GM12891 (cell line): ENCODE data around the gene HAUS7.

Experiments used
- DNase-seq: peaks from one replicate; pipeline ENCODE4 v3.0.0; 2011; ENCODE audit warnings: low spot score; ENCODE audit not compliant: insufficient read length
- FAIRE-seq: peaks from 2 replicates; lab custom pipeline; 2011; peaks lifted over from hg19 to GRCh38; lab: Jason Lieb, UNC
- PAX5 ChIP-seq: IDR thresholded peaks from 2 replicates; pipeline ENCODE4 v1.6.1; 2011; ENCODE audit warnings: low read length, moderate library complexity, mild to moderate bottlenecking; ENCODE audit not compliant: insufficient read depth, severe bottlenecking
- POLR2A ChIP-seq: IDR thresholded peaks from 2 replicates; pipeline ENCODE4 v1.6.1; 2011; ENCODE audit warnings: low read depth, low read length, control low read depth
- POLR2AphosphoS5 ChIP-seq: IDR thresholded peaks from 2 replicates; pipeline ENCODE4 v1.6.1; 2011; ENCODE audit warnings: low read depth, low read length, control low read depth
- POU2F2 ChIP-seq: IDR thresholded peaks from 2 replicates; pipeline ENCODE4 v1.6.1; 2011; ENCODE audit warnings: low read depth, mild to moderate bottlenecking, control low read depth, low read length, moderate library complexity
- SPI1 ChIP-seq: IDR thresholded peaks from 2 replicates; pipeline ENCODE4 v1.6.1; 2011; ENCODE audit warnings: low read depth, low read length, control low read depth
- TAF1 ChIP-seq: IDR thresholded peaks from 2 replicates; pipeline ENCODE4 v1.6.1; 2011; ENCODE audit warnings: low read depth, low read length, control low read depth

HAUS7 gene

DNA sequence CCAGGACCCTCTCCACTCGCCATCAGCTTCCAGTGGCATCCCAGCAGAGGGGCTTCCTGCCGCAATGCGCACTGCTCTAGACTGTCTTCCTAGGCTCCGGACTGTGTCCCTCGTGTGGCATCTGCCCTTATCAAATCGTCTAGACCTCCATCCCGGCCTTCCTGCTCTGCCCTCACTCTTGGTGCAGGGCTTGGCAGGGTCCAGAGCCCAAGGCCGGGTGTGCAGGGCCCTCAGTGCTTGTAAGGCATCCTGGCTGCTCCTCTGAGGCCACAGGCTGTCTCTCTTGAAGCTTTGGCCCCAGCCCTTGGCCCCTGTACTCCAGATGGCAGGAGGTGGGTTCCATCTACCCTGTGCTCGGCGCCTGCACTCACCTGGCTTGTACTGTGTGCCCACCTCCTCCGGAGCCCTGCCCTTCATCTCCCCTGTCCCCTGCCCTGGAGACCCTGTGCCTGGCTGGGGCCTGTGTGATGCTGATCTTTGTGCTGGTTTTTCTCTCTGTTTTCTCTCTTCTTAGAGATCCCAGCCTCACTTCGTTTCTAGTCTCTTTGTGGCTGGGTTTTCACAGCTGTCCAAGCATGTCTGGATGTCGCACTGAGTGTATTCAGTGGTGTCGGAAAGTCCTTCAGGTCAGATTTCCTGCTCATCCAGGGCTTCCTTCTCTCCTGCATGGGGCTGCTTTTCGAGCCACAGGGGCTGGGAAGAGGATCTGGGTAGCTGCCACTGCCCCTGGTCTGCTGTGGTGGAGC is 20.8 kb downstream of the HAUS7 start:
- FAIRE-seq (no peak), DNase-seq (no peak)
- no peak for TF ChIP-seq POLR2A
- TF ChIP-seq TAF1 = no peak
- TF ChIP-seq POU2F2 = no peak
- TF ChIP-seq POLR2AphosphoS5 = no peak
- no peak for TF ChIP-seq SPI1
- TF ChIP-seq PAX5 = no peak

DNA sequence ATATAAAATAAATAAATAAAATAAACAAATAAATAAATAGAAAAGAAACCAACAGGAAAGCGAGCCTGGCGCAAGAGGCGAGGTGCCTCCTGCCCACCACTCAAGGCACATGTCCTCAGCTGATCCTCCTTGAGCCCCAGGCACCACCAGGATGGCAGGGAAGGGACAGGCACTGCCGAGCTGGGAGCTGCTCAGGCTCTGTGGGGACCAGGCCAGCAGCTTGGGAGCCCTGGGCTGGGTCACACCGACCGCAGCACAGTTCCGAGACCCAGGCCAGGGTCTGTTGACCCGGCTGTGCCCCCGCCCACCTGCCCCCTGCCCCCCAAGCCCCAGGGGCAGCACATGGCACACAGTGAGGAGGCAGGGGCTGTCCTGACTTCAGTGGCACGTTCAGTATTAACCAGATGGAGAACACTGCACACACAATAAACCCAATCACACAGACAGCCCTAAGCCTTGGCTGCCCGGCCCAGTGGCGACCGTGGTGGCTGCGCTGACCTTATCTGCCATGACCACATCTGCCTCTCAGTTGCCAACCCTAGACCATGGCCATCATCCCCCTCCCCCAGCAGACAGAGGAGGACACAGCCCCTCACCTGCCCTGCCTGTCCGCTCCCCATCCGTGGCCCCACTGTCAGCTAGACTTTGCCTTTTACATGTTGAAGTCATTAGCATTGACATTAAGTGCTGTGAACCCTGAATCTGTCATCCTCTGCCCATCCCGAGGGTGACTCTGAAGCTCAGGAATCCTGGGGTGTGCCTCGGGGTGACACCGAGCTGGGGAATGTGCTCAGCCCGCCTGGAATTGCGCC is 21.6 kb downstream of the HAUS7 start:
- no peak for FAIRE-seq
- no peak for TF ChIP-seq POU2F2
- no peak for TF ChIP-seq POLR2AphosphoS5
- no peak for TF ChIP-seq TAF1
- no peak for DNase-seq

DNA sequence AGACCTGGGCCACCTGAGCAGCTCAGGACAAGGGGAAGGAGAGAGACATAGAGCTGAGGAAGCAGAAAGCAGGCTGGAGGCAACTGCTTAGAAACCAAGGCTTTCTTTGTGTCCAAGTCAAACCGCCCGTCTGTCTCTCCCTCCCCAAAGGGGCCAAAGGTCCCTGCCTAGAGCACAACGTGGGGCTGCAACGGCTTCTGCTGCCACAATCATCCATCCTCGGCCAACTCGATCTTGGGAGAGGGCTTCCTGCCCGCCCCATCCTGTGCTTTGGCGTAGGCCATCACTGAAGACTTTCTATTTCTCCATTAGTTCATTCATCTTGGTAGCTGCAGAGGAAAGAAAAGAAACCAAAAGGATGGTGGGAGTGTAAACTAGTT is 22.8 kb downstream of the HAUS7 start:
- DNase-seq = no peak
- FAIRE-seq = no peak
- no peak for TF ChIP-seq SPI1
- TF ChIP-seq POU2F2 = no peak
- TF ChIP-seq TAF1 = no peak
- no peak for TF ChIP-seq PAX5
- no peak for TF ChIP-seq POLR2A
- TF ChIP-seq POLR2AphosphoS5 = no peak

DNA sequence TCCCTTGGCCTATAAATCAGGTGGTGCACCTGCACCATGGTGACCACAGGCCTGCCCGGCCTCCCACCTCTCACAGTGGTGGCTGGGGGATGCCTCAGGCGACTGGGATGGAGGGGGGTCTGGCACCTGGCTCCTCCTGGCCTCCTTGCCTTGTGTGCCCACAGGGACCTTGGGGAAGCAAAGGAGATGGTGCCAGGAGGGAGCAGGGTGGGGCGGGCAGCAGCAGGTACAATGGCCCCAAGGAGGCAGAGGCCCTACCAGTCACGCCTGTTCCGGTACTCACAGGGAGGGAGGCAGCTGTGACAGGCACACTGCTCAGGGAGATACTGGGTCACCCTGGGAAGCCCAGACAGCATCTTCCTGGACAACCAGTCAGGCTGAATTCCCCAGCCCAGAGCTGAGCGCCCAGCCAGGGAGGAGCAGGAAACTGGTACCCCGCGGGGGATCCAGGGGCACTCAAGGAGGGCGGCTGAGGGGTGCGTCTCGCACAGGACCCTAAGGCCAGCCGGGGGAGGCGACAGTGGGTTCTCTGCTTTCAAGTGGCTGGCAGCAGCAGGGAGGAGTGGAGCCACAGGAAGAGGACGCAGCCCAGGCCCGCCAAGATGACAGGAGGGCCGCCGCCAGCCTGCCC is 23.3 kb downstream of the HAUS7 start:
- TF ChIP-seq POLR2A (no peak), TAF1 (no peak), POU2F2 (no peak), POLR2AphosphoS5 (no peak), SPI1 (no peak), PAX5 (no peak)
- no peak for FAIRE-seq

DNA sequence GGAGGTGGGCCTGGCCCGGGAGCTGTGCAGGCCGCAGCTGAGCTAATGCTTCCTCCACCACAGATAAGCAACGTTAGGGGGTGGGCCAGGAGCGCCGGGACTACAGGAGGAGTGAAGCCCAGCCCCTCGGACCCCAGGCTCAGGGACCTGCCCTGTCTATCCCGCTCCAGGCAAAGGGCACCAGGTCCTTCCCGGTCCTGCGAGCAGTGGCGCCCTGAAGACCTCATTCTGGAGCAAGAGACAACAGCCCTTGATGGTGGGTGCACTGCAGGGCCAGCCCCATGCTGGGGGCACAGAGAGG is 23.8 kb downstream of the HAUS7 start:
- TF ChIP-seq POU2F2 (no peak), TAF1 (no peak), POLR2A (no peak), SPI1 (no peak), PAX5 (no peak), POLR2AphosphoS5 (no peak)
- FAIRE-seq (no peak), DNase-seq (no peak)

More for the DNA sequence above, 23.3 kb downstream of the HAUS7 start:
- DNase-seq = no peak

DNA sequence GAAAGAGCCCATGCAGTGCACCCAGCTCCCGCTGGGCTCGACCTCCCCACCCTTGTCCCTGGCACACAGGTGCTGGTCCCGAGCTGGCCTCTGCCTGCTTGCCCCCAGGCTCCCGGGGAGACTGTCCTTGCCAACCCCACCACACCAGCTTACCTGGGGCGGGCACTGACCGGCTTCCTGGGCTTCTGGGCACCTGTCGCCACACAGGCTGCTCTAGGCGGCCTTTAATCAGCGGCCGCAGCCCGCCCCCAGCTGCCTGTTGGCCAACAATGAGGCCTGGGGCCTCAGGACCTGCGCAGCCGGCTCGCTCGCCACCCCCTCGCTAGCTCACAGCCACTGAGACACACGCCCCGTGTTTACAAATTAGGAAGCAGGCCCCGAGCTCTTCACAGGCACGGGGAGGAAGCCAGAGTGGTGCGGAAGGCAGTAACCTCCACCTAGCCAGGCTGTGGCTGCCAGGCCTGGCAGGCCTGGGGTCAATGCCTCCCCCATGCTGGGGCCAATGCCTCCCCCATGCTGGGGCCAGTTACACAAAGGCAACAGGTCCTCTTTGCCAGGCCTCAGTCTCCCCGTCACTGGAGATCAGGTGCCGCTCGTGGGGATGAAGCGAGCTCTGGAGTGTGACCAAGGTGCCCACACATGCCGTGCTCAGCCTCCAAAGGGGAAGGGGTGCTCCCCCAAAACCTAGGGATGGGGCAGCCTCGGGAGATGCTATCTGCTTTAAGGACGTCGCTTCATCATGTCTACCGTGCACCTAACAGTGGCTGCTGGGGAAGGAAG is 24.3 kb downstream of the HAUS7 start, which contains the start of gene TREX2:
Gene TREX2, minus strand, starts transcription at position 201 of the 780 bp plus-strand sequence. CDS start 626 bp downstream, outside the sequence.
- no peak for TF ChIP-seq PAX5
- no peak for TF ChIP-seq POLR2AphosphoS5
- TF ChIP-seq SPI1 = no peak
- TF ChIP-seq POLR2A = no peak
- no peak for TF ChIP-seq TAF1
- TF ChIP-seq POU2F2 = no peak
- FAIRE-seq (no peak), DNase-seq (no peak)

DNA sequence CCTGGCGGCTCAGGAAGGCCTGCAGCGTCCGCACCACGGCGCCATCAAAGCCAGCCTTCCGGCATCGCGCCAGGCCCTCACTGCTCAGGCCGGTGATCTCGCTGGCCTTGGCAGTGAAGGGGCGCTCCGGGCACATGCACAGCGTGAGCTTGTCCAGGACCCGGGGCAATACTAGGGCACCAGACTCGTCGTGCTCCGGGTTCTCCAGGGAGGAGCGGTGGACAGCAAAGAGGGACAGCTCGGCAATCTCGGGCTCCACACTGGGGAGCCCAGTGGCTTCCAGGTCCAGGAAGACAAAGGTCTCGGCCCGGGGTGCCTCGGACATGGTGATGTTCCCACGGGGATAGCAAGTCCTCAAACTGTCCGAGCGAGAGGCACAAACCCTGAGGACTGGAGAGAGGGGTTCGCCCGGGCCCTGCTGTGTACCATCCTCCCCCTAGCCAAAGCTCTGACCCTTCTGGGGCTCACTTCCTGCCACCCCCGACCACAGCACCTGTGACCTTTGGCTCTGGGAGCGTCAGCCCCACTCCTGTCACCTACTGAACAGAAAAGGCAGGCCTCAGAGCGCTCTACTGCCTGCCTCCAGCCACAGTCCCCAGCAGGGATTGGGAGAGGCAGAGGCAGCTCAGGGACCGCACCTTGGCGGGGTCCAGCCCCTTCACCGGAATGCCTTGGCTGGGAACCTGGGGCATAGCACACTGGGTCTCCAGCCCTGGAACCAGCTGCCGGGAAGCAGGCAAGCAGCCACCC is 25.1 kb downstream of the HAUS7 start:
- DNase-seq (no peak), FAIRE-seq (no peak)
- TF ChIP-seq POU2F2 (no peak), POLR2A (no peak), PAX5 (no peak), TAF1 (no peak), POLR2AphosphoS5 (no peak)

DNA sequence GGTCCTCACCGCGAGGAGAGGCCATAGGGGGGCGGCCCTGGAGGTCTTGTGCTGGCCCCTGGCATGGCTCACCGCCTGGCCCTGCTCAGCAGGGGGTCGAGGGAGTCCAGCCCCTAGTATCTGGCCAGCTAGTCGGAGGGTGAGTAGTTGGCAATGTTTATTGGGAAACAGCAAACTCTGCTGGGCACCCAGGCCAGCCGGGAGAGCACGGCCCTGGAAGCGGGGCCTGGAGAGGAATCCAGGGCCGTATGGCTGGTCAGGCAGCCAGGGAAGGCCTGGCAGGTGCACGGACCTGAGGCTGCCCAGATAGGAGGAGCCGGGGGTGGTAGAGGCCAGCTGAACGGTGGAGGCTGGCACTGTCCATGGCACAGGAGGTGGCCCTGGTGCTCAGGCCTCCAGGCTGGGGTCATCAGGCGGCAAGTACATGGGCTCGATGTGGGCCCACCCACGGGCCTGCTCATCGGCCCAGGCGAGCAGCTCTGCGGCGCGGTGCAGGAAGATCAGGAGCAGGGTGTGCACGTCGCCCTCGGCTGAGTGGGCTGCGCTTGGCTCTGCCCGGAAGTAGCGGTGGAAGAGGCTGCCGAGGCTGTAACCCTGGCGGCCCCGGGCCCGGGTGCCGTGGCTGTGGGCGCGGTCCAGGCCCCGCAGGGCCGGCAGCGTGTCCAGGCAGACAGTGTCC is 25.9 kb downstream of the HAUS7 start:
- TF ChIP-seq POLR2A (no peak), PAX5 (no peak)
- DNase-seq (no peak), FAIRE-seq (no peak)
